ENCODE data around the gene GPR161. TPM values are rescaled to one million over a fixed set of nuclear protein-coding genes. Genes with fewer than 3 reads are reported as not detected.

Gene GPR161
- total RNA-seq, 1 experiment from 2014 or later, result 6.0 TPM

- intact Hi-C loops (cut with micrococcal nuclease; ENCODE audit: unreplicated experiment), result loop anchor here (5.0 kb wide), 1 partner anchor 251 kb away; no protein-coding TSS in a partner anchor
- no TSS peak for BruUV-seq (replicated peaks)
- Histone ChIP-seq H2AFZ (no peak overlapping the region), H4K20me1 (ENCODE audit: insufficient read depth) (no peaks in the 10 kb centered on the region), H3K4me3 (no peak overlapping the region), H3K79me2 (ENCODE audit: low read depth) (no peaks in the 10 kb centered on the region), H3K4me2 (no peak overlapping the region), H3K27me3 (ENCODE audit: insufficient read depth, low read depth) (no peaks in the 10 kb centered on the region), H3K36me3 (ENCODE audit: low read depth) (no peaks in the 10 kb centered on the region), H3K9me3 (ENCODE audit: insufficient read depth, low read depth) (no peaks in the 10 kb centered on the region), H3F3A (ENCODE audit: insufficient read depth, low read depth) (no peaks in the 10 kb centered on the region), H3K4me1 (replicated peaks; ENCODE audit: insufficient read depth) (no peaks in the 10 kb centered on the region), H3K9me2 (ENCODE audit: insufficient read depth) (no peaks in the 10 kb centered on the region), H3K27ac (no peak overlapping the region)
- TF ChIP-seq EZH2 (IDR thresholded peaks at IDR 0.05; ENCODE audit: low read depth) (no peak), CTCF (conservative IDR thresholded peaks at IDR 0.05) (no peak)
- no peak for DNase-seq
- POLR2A ChIA-PET (ENCODE audit: unreplicated experiment), result no interaction called here
- CTCF ChIA-PET, result no interaction called here
These were observed 45.7 kb downstream of the GPR161 start for GRCh38 chr1:168091063-168091462.

- ChIA-PET CTCF (no interaction called here), POLR2A (ENCODE audit: unreplicated experiment) (no interaction called here)
- no peak for TF ChIP-seq CTCF (conservative IDR thresholded peaks at IDR 0.05)
- TF ChIP-seq EZH2 (IDR thresholded peaks at IDR 0.05; ENCODE audit: low read depth), result no peak
- Histone ChIP-seq H3K9me3 (ENCODE audit: insufficient read depth, low read depth) (no peaks in the 10 kb centered on the region), H4K20me1 (ENCODE audit: insufficient read depth) (no peaks in the 10 kb centered on the region), H3F3A (ENCODE audit: insufficient read depth, low read depth) (no peaks in the 10 kb centered on the region), H3K4me2 (no peak overlapping the region), H3K27ac (no peak overlapping the region), H3K36me3 (ENCODE audit: low read depth) (no peaks in the 10 kb centered on the region), H2AFZ (no peak overlapping the region), H3K4me3 (no peak overlapping the region), H3K79me2 (ENCODE audit: low read depth) (no peaks in the 10 kb centered on the region), H3K27me3 (ENCODE audit: insufficient read depth, low read depth) (no peaks in the 10 kb centered on the region), H3K9me2 (ENCODE audit: insufficient read depth) (no peaks in the 10 kb centered on the region), H3K4me1 (replicated peaks; ENCODE audit: insufficient read depth) (no peaks in the 10 kb centered on the region)
- no TSS peak for BruUV-seq (replicated peaks)
- DNase-seq, result no peak
- intact Hi-C loops (cut with micrococcal nuclease; ENCODE audit: unreplicated experiment), result loop anchor here (5.0 kb wide), 1 partner anchor 252 kb away; no protein-coding TSS in a partner anchor
These were observed 46.3 kb downstream of the GPR161 start for GRCh38 chr1:168090395-168090794.

- Histone ChIP-seq H3K27me3 (ENCODE audit: insufficient read depth, low read depth) (no peaks in the 10 kb centered on the region), H3K4me1 (replicated peaks; ENCODE audit: insufficient read depth) (no peaks in the 10 kb centered on the region), H2AFZ (no peak overlapping the region), H3F3A (ENCODE audit: insufficient read depth, low read depth) (no peaks in the 10 kb centered on the region), H3K4me3 (no peak overlapping the region), H4K20me1 (ENCODE audit: insufficient read depth) (no peaks in the 10 kb centered on the region), H3K4me2 (no peak overlapping the region), H3K36me3 (ENCODE audit: low read depth) (no peaks in the 10 kb centered on the region), H3K79me2 (ENCODE audit: low read depth) (no peaks in the 10 kb centered on the region), H3K9me2 (ENCODE audit: insufficient read depth) (no peaks in the 10 kb centered on the region), H3K27ac (no peak overlapping the region), H3K9me3 (ENCODE audit: insufficient read depth, low read depth) (no peaks in the 10 kb centered on the region)
- intact Hi-C loops (cut with micrococcal nuclease; ENCODE audit: unreplicated experiment), result loop anchor here (5.0 to 10.0 kb wide), 3 partner anchors 135 to 685 kb away; partner anchors contain the start of gene SFT2D2
- ChIA-PET POLR2A (ENCODE audit: unreplicated experiment) (no interaction called here), CTCF (no interaction called here)
- BruUV-seq (replicated peaks), result no TSS peak
- no peak for DNase-seq
- TF ChIP-seq EZH2 (IDR thresholded peaks at IDR 0.05; ENCODE audit: low read depth), result no peak
- TF ChIP-seq CTCF (conservative IDR thresholded peaks at IDR 0.05), result no peak
These were observed 46.8 kb downstream of the GPR161 start for GRCh38 chr1:168089979-168090337.

Measured in PC-9 (cell line).